Islet precursor cell (in vitro differentiated cells): Measurements from ENCODE around the gene ZNF160.

ENCODE experiments used
- DNase-seq: peaks from one replicate; pipeline ENCODE4 v3.0.0-alpha.2; 2018

The ZNF160 gene

GRCh38 chr19:53091413-53092254 lies 11.6 kb downstream of the ZNF160 start:
- DNase-seq: peak; percentile 56

GRCh38 chr19:53088091-53088490 lies 15.1 kb downstream of the ZNF160 start:
- no peak for DNase-seq

GRCh38 chr19:53086949-53087348 lies 16.3 kb downstream of the ZNF160 start:
- DNase-seq: no peak

- DNase-seq: no peak
Measured at GRCh38 chr19:53085496-53085895, 17.7 kb downstream of the ZNF160 start.

- DNase-seq: no peak
Measured at GRCh38 chr19:53082929-53083328, 20.3 kb downstream of the ZNF160 start.

- no peak for DNase-seq
Measured at GRCh38 chr19:53079313-53079924, 23.8 kb downstream of the ZNF160 start.

GRCh38 chr19:53078668-53079067 lies 24.6 kb downstream of the ZNF160 start:
- DNase-seq: no peak

DNA sequence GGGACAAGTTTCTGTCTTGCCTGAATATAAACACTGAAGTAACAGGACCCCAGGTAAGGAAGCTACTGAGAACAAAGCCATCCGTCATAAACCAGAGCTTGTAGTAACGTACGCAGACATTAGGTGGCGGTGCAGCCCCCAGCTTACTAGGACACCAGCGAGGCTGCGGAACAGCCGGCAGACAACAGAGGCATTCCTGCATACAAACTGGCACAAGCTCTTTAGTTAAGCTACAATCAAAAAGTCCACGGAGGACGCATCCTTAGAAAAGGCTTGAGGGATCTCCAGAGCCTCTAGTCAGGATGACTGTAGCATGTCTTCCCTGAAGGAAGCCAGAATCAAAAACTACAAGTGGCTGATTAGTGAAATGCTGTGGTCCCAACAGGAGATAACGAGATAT lies 26.2 kb downstream of the ZNF160 start:
- DNase-seq: peak; percentile 86

DNA sequence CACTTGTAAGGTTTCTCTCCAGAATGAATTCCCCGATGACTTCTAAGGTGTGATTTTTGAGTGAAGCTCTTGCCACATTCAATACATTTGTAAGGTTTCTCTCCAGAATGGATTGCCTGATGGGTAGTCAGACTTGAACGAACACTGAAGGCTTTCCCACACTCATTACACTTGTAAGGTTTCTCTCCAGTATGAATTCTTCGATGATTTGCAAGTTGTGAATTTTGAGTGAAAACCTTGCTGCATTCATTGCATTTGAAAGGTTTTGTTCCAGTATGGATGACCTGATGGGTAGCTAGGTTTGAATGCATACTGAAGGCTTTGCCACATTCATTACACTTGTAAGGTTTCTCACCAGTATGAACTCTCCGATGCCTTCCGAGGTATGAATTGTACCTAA lies 34.4 kb downstream of the ZNF160 start:
- no peak for DNase-seq

GRCh38 chr19:53068199-53068598 lies 35.0 kb downstream of the ZNF160 start:
- no peak for DNase-seq

DNA sequence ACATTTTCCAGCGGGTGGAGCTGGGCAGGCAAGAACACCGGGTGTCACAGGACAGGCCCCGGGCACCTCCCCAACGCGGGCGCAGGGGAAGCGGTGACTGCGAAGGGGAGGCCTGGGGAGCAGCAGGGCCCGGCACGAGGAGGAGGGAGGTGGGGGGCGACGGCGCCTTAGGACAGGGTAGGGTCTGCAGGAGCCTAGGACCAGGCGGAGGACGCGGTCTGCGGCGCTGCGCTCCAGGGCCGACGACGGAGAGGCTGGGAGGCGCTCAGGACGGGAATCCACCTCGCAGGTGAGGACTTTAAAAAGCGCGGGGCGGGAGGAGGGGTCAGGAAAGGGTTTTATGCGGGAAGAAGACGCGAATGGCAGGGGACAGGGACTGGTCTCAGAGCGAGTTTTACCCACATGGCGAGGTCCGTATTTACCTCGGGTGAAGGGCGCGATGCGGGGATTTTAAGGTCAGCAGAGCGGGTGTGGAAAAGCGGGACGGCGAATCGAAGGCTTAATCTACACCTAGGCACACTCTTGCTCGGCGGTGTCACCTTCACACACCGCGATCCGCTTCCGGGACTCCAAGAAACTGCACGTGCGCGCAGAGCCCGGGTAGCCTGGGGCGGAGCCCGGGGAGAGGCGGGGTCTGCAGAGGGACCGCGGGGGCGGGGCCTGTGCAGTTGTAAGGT lies 45.2 kb downstream of the ZNF160 start:
- peak; percentile 61 for DNase-seq

- DNase-seq: no peak
Measured at GRCh38 chr19:53055117-53055516, 48.1 kb downstream of the ZNF160 start.

DNA sequence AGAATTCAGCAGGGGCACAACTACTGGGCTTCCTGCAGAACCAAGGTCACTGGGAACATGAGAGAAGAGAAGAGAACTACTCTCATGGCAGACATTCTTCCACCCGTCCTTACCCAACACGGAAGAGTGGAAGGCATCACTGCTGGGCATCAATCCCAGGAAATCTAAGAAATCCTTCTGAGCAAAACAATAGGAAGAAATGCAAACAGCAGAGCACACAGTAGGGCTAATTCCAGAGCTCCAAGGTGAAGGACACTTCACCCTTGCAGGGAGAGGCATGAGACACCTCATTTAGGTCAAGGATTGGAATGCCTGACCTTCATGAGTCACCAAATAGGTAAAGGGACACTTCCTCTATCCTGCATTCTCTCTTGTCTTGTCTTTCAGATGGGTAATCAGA lies 55.8 kb downstream of the ZNF160 start:
- no peak for DNase-seq

- DNase-seq: no peak
Measured at GRCh38 chr19:53045536-53045935, 57.7 kb downstream of the ZNF160 start.

DNA sequence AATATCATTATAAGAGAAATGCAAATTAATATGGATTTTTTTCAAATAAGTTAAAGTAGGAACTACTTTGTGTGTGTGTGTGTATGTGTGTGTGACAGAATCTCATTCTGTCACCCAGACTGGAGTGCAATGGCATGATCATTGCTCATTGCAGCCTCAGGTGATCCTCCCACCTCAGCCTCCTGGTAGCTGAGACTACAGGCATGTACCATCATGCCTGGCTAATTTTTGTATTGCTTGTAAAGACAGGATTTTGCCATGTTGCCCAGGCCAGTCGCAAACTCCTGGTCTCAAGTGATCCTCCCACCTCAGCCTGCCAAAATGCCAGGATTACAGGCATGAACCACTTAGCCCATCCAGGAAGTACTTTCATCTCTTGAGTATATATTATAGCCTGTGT lies 61.9 kb downstream of the ZNF160 start:
- DNase-seq: no peak

DNA sequence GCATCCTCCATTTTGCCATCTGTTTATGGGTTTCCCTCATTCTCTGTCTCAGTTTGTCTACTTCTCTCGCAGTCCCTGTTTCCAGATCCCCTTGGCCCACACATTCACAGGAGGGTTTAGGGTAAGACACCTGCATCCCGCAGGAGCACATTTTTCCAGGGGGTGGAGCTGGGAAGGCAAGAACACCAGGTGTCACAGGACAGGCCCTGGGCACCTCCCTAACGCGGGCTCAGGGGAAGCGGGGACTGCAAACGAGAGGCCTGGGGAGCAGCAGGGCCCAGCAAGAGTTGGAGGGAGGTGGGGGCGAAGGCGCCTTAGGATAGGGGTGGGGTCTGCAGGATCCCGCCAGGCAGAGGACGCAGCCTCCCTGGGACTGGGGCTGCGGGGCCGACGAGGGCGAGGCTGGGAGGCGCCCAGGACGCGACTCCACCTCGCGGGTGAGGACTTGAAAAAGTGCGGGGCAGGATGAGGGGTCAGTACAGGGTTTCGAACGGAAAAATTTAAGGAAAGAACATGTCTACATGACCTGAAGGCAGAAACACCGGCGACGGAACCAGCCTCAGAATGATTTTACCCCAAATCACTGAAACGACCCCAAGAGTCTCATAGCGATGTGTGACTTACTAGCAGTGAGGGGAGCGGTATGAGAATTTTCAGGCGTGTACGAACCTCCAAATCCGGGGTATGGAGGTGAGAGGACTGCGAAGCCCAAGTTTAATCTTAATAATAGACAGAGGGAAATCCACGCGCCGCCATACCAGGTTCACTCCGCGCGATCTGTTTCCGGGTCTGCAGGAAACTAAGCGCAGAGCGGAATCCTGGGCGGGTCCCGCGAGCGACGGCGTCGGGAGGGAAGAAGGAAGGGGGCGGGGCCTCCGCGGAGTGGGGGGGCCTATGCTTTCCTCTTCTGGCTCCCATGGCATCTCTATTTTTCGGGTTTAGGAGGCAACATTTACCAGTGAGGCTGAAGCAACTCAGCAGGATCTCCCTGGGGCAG lies 65.8 kb downstream of the ZNF160 start:
- peak; percentile 64 for DNase-seq

GRCh38 chr19:53034948-53035675 lies 68.1 kb downstream of the ZNF160 start:
- DNase-seq: no peak

GRCh38 chr19:53034054-53034453 lies 69.2 kb downstream of the ZNF160 start:
- no peak for DNase-seq

DNA sequence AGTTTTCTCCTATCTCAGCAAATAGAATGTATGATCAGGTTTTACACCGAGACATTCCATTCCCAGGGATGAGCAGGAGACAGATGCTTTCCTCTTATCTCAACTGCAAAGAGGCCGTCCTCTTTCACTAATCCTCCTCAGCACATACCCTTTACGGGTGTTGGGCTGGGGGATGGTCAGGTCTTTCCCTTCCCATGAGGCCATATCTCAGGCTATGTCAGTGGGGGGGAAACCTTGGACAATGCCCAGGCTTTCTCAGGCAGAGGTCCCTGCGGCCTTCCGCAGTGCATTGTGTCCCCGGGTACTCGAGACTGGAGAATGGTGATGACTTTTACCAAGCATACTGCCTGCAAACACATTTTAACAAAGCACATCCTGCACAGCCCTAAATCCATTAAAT lies 74.9 kb downstream of the ZNF160 start:
- peak; percentile 62 for DNase-seq

DNA sequence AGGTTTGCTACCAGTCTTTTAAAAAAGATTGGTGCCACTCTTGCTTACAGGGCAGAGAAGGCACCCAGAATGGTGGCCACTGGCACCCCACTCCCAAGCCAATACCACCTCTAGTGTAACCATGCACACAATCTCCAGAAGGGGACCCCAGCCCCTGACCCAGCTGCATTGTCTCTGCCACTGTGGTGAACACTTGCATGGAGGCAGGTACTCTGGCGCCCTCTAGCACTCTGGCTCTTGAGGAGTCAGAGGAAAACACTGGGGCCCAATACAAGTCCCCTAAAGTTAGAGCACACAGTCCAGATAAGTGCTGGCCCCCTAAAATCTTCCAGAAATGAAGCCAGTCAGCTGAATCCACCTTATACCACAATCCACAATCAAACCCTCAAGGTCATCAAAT lies 83.5 kb downstream of the ZNF160 start:
- no peak for DNase-seq
